Lower leg skin (tissue), 4 donors: ENCODE data around the gene ZNF689. TPM values are rescaled to one million over a fixed set of nuclear protein-coding genes. Genes with fewer than 3 reads are reported as not detected.
A peak's percentile ranks its signal among the peaks of the same experiment; 100 is the strongest.

Experiments used
- DNase-seq, 2 donors: peaks; one replicate each; pipeline ENCODE4 v3.0.0-alpha.2; 2019; ENCODE audit warnings: low spot score in 2 of 2
- H3K4me3 ChIP-seq: fragments of 200-600 bp; sonication (generic); 2 replicates; pipeline ENCODE4 v1.5.1; 2017; ENCODE audit warnings: mild to moderate bottlenecking, low read depth; ENCODE audit not compliant: poor library complexity, severe bottlenecking
- POLR2A ChIP-seq, 2 donors: fragments of 450-650 bp; IDR thresholded peaks; one replicate each; pipeline ENCODE4 v1.6.1; 2016 to 2017; ENCODE audit warnings: antibody characterized with exemption in 2 of 2, mild to moderate bottlenecking in 1 of 2, moderate library complexity in 1 of 2
- WGBS, 2 donors: methylation state at CpG; one replicate each; pipeline ENCODE4 v1.1.5; 2018; 5-methylcytosine and 5-hydroxymethylcytosine counted together
- intact Hi-C: fragments of 100-400 bp; cut with DNase I; formaldehyde crosslinking; loops from one replicate; pipeline ENCODE4 v1.15.0; 2023; ENCODE audit warnings: low total_unique reads
- total RNA-seq, 4 donors: library from RNA; depleted of rRNA; stranded (reverse); fragments of >200 nt; gene quantifications; one replicate each; pipeline ENCODE4 v1.1.0, GENCODE V29; 2016
- TF ChIP-seq, protein P1 (sequence below), 3 donors: fragments of 450-650 bp; IDR thresholded peaks; one replicate each; pipeline ENCODE4 v1.5.1; 2016; ENCODE audit warnings: antibody characterized with exemption in 3 of 3, mild to moderate bottlenecking in 3 of 3, moderate library complexity in 2 of 3

The ZNF689 gene
- total RNA-seq, 4 donors from 2014 or later = 3.2 to 9.1 (median 6.7) TPM

DNA sequence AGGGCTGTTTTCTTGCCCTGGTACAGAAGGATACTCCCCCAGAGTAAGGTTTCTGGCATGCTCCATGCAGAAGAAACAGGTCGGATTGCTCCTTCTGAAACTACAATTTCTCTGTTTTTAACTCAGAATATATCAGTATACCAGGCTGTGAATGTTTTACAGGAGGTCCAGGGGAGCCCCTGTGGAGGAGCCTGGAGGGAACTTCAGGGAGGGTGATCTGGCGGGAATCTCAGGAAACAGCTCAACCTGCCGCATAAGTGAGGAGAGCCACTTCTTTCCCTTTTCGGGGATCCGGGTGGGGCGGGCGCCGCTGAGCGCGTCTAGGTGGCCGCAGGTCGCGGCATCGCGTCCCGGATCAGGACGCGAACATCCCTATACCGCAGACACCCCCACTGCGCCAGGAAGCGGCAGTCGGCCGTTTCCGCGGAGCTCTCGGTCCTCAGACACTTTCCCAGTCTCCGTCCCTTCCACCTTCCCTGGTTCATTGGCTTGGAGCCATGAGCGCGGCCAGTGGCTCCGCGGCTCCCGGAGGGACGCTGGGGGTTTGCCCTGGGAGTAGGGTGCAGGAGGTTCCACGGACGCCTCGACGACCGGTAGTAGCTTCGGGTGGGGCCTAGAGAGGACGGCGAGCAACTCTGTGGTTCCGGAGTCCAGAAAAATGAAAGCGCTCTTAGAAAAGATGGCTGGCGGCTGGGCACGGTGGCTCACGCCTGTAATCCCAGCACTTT lies 48.9 kb downstream of the ZNF689 start:
- peak overlapping the region; percentile 14 for H3K4me3 ChIP-seq
- 25 to 39% methylated on average over 23 to 45 of the region's 46 CpGs for WGBS, 2 donors
- DNase-seq = no peak
- intact Hi-C loops = loop anchor here (10.0 kb wide), 1 partner anchor 74 kb away; no protein-coding TSS in a partner anchor
- TF ChIP-seq, protein P1, sequence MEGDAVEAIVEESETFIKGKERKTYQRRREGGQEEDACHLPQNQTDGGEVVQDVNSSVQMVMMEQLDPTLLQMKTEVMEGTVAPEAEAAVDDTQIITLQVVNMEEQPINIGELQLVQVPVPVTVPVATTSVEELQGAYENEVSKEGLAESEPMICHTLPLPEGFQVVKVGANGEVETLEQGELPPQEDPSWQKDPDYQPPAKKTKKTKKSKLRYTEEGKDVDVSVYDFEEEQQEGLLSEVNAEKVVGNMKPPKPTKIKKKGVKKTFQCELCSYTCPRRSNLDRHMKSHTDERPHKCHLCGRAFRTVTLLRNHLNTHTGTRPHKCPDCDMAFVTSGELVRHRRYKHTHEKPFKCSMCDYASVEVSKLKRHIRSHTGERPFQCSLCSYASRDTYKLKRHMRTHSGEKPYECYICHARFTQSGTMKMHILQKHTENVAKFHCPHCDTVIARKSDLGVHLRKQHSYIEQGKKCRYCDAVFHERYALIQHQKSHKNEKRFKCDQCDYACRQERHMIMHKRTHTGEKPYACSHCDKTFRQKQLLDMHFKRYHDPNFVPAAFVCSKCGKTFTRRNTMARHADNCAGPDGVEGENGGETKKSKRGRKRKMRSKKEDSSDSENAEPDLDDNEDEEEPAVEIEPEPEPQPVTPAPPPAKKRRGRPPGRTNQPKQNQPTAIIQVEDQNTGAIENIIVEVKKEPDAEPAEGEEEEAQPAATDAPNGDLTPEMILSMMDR (IDR thresholded peaks at IDR 0.05) = no peak
- no peak for TF ChIP-seq POLR2A (IDR thresholded peaks at IDR 0.05)

DNA sequence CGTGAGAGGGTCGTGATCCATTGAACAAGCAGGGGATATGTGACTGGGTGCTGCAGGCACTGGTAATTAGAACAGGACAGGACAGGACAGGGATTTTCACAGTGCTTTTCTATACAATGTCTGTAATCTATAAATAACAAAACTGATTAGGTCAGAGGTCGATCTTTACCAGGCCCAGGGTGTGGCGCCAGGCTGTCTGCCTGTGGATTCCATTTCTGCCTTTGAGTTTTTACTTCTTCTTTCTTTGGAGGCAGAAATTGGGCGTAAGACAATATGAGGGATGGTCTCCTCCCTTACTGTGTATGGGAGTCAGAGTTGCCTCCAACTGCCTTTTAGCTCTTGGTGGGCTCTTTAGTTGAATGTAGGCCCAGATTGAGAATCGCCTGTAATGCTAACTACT lies 50.5 kb downstream of the ZNF689 start:
- intact Hi-C loops = loop anchor here (10.0 kb wide), 1 partner anchor 75 kb away; no protein-coding TSS in a partner anchor
- H3K4me3 ChIP-seq = no peak overlapping the region
- TF ChIP-seq, protein P1 (IDR thresholded peaks at IDR 0.05) = no peak
- no peak for TF ChIP-seq POLR2A (IDR thresholded peaks at IDR 0.05)
- DNase-seq = no peak
- 89 to 93% methylated on average over 6 of the region's 6 CpGs for WGBS, 2 donors

DNA sequence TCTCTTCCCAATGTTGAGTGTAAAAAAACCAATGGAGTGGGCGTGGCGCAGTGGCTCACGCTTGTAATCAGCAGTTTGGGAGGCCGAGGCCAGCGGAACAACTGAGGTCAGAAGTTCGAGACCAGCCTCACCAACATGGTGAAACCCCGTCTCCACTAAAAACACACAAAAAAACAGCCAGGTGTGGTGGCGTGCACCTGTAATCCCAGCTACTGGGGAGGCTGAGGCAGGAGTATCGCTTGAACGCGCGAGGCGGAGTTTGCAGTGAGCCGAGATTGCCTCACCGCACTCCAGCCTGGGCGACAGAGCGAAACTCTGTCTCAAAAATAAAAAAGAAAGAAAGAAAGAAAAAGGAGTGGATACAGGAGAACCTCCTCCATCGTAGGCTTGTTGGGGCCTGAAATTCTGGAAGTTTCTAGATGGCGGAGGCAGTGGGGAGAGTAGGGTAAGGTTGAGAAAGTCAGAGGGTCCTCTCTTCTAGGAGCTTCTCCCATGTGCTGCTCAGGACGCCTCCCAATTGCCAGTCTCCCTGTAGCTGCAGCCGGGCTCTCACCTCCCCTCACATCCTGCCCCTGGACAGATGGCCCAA lies 51.3 kb downstream of the ZNF689 start:
- WGBS, 2 donors = 80% methylated on average over 21 of the region's 21 CpGs
- intact Hi-C loops = no loop called here
- no peak for DNase-seq
- H3K4me3 ChIP-seq = no peak overlapping the region
- no peak for TF ChIP-seq POLR2A (IDR thresholded peaks at IDR 0.05)
- TF ChIP-seq, protein P1 (IDR thresholded peaks at IDR 0.05) = no peak

DNA sequence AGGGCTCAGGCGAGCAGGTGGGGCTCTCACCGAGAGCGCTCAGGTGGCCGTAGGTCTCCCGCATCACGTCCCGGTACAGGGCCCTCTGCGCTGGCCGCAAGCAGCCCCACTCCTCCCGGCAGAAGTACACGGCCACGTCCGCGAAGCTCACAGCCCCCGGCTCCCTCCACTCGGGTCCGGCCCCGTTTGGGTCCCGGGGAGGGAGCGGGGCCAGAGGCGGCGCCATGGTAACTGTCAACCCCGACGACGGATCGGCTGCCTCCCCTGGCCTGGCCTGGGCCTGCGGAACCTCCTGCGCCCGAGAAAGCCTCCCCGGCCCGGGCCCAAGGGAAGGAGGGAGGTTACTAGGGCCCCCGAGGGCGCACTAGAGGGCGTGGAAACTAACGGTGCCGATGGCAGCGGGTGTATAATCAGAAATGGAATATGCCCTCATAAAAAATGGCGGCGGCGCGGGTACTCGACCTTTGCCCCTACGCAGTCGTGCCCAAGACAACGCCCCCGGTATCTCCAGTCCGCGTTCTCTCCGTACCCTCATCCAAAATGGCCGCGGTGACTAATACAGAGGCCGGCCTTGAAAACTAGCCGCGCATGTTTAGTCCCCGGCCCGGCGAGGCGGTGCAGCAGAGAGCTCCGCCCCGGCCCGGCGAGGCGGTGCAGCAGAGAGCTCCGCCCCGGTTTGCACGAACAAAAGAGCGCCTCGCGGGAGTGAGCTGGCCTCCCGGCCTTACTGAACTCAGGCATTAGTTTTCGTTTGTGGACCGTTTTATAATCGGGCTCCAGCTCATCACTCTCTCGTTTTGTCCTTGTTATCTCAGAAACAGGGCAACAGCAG lies 52.0 kb downstream of the ZNF689 start, which contains the start of gene ZNF764:
Gene ZNF764, minus strand, starts transcription at position 418 of the 832 bp plus-strand sequence. Its CDS starts 192 bp downstream, at position 226.
- peak; percentile 98 to 99 for DNase-seq
- intact Hi-C loops = no loop called here
- TF ChIP-seq POLR2A (IDR thresholded peaks at IDR 0.05) = no peak
- TF ChIP-seq, protein P1 (IDR thresholded peaks at IDR 0.05) = no peak
- peak within 1 kb of the TSS; percentile 75 for H3K4me3 ChIP-seq
- 0% methylated on average over 33 to 67 of the region's 74 CpGs for WGBS, 2 donors

DNA sequence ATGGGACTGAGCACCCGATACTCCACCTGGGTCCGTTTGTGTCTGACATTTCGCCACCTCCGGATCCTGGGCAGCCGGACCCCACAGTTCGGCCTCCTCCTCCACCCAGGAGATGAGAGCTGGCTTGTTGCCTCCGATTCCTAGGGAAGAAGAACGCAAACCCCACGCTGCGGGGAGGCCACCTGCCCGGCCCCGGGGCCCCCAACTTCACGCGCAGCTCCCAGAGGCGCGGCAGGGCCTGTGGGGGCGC lies 52.6 kb downstream of the ZNF689 start:
- 0 to 3% methylated on average over 5 to 15 of the region's 17 CpGs for WGBS, 2 donors
- TF ChIP-seq POLR2A (IDR thresholded peaks at IDR 0.05) = no peak
- TF ChIP-seq, protein P1 (IDR thresholded peaks at IDR 0.05) = no peak

More for the DNA sequence above, 52.6 kb downstream of the ZNF689 start:
- peak overlapping the region; percentile 75 for H3K4me3 ChIP-seq
- DNase-seq = no peak
- intact Hi-C loops = no loop called here
